Body of pancreas (tissue), 4 donors: ENCODE measurements around the gene RHOBTB1.
"Not testable (repeated sequence)": the region's sequence is repeated elsewhere in the genome, so short reads cannot be mapped to it uniquely, and the experiment has no call there.

ENCODE experiments used
- CTCF ChIP-seq, 7 experiments: fragments of 450-650 bp in 4 of 7; fragments of 200-600 bp in 3 of 7; sonication (generic) in 3 of 7; IDR thresholded peaks; one replicate each; pipeline ENCODE4 v1.5.1; 2016 to 2019; ENCODE audit warnings: antibody characterized with exemption in 7 of 7
- POLR2A ChIP-seq, 3 donors: fragments of 450-650 bp; IDR thresholded peaks; one replicate each; pipeline ENCODE4 v1.6.1; 2016; ENCODE audit warnings: antibody characterized with exemption in 3 of 3, mild to moderate bottlenecking in 2 of 3

DNA sequence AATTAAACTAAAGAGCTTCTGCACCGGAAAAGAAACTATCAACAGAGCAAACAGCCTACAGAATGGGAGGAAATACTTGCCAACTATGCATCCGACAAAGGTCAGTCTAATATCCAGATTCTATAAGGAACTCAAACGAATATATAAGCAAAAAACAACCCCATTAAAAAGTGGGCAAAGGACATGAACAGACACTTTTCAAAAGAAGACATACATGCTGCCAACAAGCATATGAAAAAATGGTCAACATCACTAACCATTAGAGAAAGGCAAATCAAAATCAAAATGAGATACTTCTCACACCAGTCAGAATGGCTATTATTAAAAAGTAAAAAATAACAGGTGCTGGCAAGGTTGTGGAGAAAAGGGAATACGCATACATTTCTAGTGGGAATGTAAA, 111.8 kb downstream of the RHOBTB1 start:
- not testable (repeated sequence) for TF ChIP-seq CTCF, POLR2A (IDR thresholded peaks at IDR 0.05)
